ENCODE data around the gene RIN3. TPM values are rescaled to one million over a fixed set of nuclear protein-coding genes. Genes with fewer than 3 reads are reported as not detected.

Gene RIN3
- total RNA-seq, 1 experiment from 2014 or later = 14.8 TPM

- Histone ChIP-seq H2AFZ (no peak overlapping the region), H4K20me1 (ENCODE audit: insufficient read depth) (no peaks in the 10 kb centered on the region), H3F3A (ENCODE audit: insufficient read depth, low read depth) (peaks cover 12% of the 10 kb centered on the region; the same call in 1 of the 2 replicates), H3K79me2 (ENCODE audit: low read depth) (no peaks in the 10 kb centered on the region), H3K4me1 (replicated peaks; ENCODE audit: insufficient read depth) (peaks cover 19% of the 10 kb centered on the region; the same call in 1 of the 2 replicates), H3K27ac (no peak overlapping the region), H3K36me3 (ENCODE audit: low read depth) (peaks cover 16% of the 10 kb centered on the region), H3K9me3 (ENCODE audit: insufficient read depth, low read depth) (no peaks in the 10 kb centered on the region), H3K4me2 (no peak overlapping the region), H3K4me3 (no peak overlapping the region), H3K9me2 (ENCODE audit: insufficient read depth) (no peaks in the 10 kb centered on the region), H3K27me3 (ENCODE audit: insufficient read depth, low read depth) (no peaks in the 10 kb centered on the region)
- intact Hi-C loops (cut with micrococcal nuclease; ENCODE audit: unreplicated experiment) = no loop called here
- ChIA-PET POLR2A (ENCODE audit: unreplicated experiment) (no interaction called here), CTCF (no interaction called here)
- BruUV-seq (replicated peaks) = no TSS peak
- TF ChIP-seq, protein P1, sequence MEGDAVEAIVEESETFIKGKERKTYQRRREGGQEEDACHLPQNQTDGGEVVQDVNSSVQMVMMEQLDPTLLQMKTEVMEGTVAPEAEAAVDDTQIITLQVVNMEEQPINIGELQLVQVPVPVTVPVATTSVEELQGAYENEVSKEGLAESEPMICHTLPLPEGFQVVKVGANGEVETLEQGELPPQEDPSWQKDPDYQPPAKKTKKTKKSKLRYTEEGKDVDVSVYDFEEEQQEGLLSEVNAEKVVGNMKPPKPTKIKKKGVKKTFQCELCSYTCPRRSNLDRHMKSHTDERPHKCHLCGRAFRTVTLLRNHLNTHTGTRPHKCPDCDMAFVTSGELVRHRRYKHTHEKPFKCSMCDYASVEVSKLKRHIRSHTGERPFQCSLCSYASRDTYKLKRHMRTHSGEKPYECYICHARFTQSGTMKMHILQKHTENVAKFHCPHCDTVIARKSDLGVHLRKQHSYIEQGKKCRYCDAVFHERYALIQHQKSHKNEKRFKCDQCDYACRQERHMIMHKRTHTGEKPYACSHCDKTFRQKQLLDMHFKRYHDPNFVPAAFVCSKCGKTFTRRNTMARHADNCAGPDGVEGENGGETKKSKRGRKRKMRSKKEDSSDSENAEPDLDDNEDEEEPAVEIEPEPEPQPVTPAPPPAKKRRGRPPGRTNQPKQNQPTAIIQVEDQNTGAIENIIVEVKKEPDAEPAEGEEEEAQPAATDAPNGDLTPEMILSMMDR (conservative IDR thresholded peaks at IDR 0.05) = no peak
- TF ChIP-seq EZH2 (IDR thresholded peaks at IDR 0.05; ENCODE audit: low read depth) = no peak
- no peak for DNase-seq
These were observed 68.5 kb downstream of the RIN3 start for GRCh38 chr14:92581966-92582566.

GRCh38 chr14:92582706-92583452 lies 69.3 kb downstream of the RIN3 start:
- POLR2A ChIA-PET (ENCODE audit: unreplicated experiment) = no interaction called here
- no peak for DNase-seq
- Histone ChIP-seq H3K4me2 (no peak overlapping the region), H4K20me1 (ENCODE audit: insufficient read depth) (no peaks in the 10 kb centered on the region), H2AFZ (no peak overlapping the region), H3K4me1 (replicated peaks; ENCODE audit: insufficient read depth) (peaks cover 19% of the 10 kb centered on the region; the same call in 1 of the 2 replicates), H3K79me2 (ENCODE audit: low read depth) (no peaks in the 10 kb centered on the region), H3K9me3 (ENCODE audit: insufficient read depth, low read depth) (no peaks in the 10 kb centered on the region), H3K27me3 (ENCODE audit: insufficient read depth, low read depth) (no peaks in the 10 kb centered on the region), H3F3A (ENCODE audit: insufficient read depth, low read depth) (peaks cover 12% of the 10 kb centered on the region; the same call in 1 of the 2 replicates), H3K27ac (no peak overlapping the region), H3K36me3 (ENCODE audit: low read depth) (peaks cover 9% of the 10 kb centered on the region), H3K4me3 (no peak overlapping the region), H3K9me2 (ENCODE audit: insufficient read depth) (no peaks in the 10 kb centered on the region)
- no TSS peak for BruUV-seq (replicated peaks)
- CTCF ChIA-PET = no interaction called here
- TF ChIP-seq EZH2 (IDR thresholded peaks at IDR 0.05; ENCODE audit: low read depth) = no peak
- TF ChIP-seq, protein P1 (conservative IDR thresholded peaks at IDR 0.05) = no peak
- intact Hi-C loops (cut with micrococcal nuclease; ENCODE audit: unreplicated experiment) = no loop called here

GRCh38 chr14:92584220-92584619 lies 70.6 kb downstream of the RIN3 start:
- H3K36me3 ChIP-seq (ENCODE audit: low read depth) = peaks cover 4% of the 10 kb centered on the region; the same call in 1 of the 2 replicates
- no peak overlapping the region for H3K4me3 ChIP-seq
- no peaks in the 10 kb centered on the region for H4K20me1 ChIP-seq (ENCODE audit: insufficient read depth)
- ChIA-PET POLR2A (ENCODE audit: unreplicated experiment) (interaction anchor here (0.6 kb wide), 1 partner anchor 200 kb away, joined by 6 read pairs; no protein-coding TSS in a partner anchor), CTCF (interaction anchor here (0.5 kb wide), 1 partner anchor 60 kb away, joined by 7 read pairs; no protein-coding TSS in a partner anchor)
- no peaks in the 10 kb centered on the region for H3K9me3 ChIP-seq (ENCODE audit: insufficient read depth, low read depth)
- no peaks in the 10 kb centered on the region for H3K9me2 ChIP-seq (ENCODE audit: insufficient read depth)
- peaks cover 12% of the 10 kb centered on the region; the same call in 1 of the 2 replicates for H3F3A ChIP-seq (ENCODE audit: insufficient read depth, low read depth)
- TF ChIP-seq EZH2 (IDR thresholded peaks at IDR 0.05; ENCODE audit: low read depth) = no peak
- TF ChIP-seq, protein P1 (conservative IDR thresholded peaks at IDR 0.05) = no peak
- intact Hi-C loops (cut with micrococcal nuclease; ENCODE audit: unreplicated experiment) = no loop called here
- H2AFZ ChIP-seq = no peak overlapping the region
- peaks cover 19% of the 10 kb centered on the region; the same call in 1 of the 2 replicates for H3K4me1 ChIP-seq (replicated peaks; ENCODE audit: insufficient read depth)
- H3K27me3 ChIP-seq (ENCODE audit: insufficient read depth, low read depth) = no peaks in the 10 kb centered on the region
- no peak overlapping the region for H3K27ac ChIP-seq
- H3K4me2 ChIP-seq = no peak overlapping the region
- BruUV-seq (replicated peaks) = no TSS peak
- no peaks in the 10 kb centered on the region for H3K79me2 ChIP-seq (ENCODE audit: low read depth)
- no peak for DNase-seq
